GM18858 (cell line): ENCODE results near the gene RPL35A.

Experiments used
- ATAC-seq: cut with Tn5 transposase; IDR thresholded peaks from one replicate; pipeline ENCODE4 v1.9.1; 2021; ENCODE audit not compliant: unreplicated experiment

Gene RPL35A

DNA sequence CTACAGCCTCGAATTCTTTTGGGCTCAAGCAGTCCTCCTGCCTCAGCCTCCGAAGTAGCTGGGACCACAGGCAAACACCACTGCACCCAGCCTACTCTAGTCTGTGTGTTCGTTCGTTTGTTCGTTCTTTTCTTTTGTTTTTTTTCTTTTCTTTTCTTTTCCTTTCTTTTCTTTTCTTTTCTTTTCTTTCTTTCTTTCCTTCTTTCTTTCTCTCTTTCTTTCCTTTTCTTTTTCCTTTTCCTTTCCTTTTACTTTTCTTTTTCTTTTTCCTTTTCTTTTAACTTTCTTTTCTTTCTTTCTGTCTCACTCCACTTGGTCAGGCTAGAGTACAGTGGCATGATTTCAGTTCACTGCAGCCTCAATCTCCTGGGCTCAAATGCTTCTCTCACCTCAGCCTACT lies 46.9 kb downstream of the RPL35A start:
- ATAC-seq: no peak

GRCh38 chr3:197997936-197998335 lies 47.9 kb downstream of the RPL35A start:
- no peak for ATAC-seq
